Mucosa of descending colon (tissue), 3 donors: ENCODE measurements around the gene KIF15. TPM values are rescaled to one million over a fixed set of nuclear protein-coding genes. Genes with fewer than 3 reads are reported as not detected.

Experiments
- ATAC-seq: fragments of 200-7000 bp; cut with Tn5 transposase; one replicate; pipeline ENCODE4 v1.9.1; 2020; ENCODE audit warnings: mild to moderate bottlenecking, moderate library complexity
- DNase-seq, 3 donors: peaks; one replicate each; pipeline ENCODE4 v3.0.0-alpha.2; 2020
- H3K36me3 ChIP-seq: fragments of 200-600 bp; one replicate; pipeline ENCODE4 v1.8.0; 2021; ENCODE audit warnings: low read depth, mild to moderate bottlenecking
- H3K4me1 ChIP-seq: fragments of 200-600 bp; one replicate; pipeline ENCODE4 v1.8.0; 2021; ENCODE audit warnings: low read depth, mild to moderate bottlenecking
- H3K4me3 ChIP-seq: fragments of 200-600 bp; one replicate; pipeline ENCODE4 v1.8.0; 2021; ENCODE audit warnings: mild to moderate bottlenecking
- H3K9me3 ChIP-seq: fragments of 200-600 bp; one replicate; pipeline ENCODE4 v1.8.0; 2021; ENCODE audit warnings: mild to moderate bottlenecking
- intact Hi-C, 2 donors: fragments of 100-400 bp; cut with DNase I in 1 of 2; cut with micrococcal nuclease in 1 of 2; formaldehyde crosslinking; loops; one replicate each; pipeline versions ENCODE4 v1.11.0 to v1.11.1; 2022; cut with DNase I, micrococcal nuclease
- total RNA-seq, 3 donors: library from RNA; stranded (reverse); fragmentation: NEBNext Ultra II Directional in 2 of 3; extraction: Animal tissue kit (Norgen Biotek cat#: 25700) in 2 of 3; gene quantifications; one replicate each; pipeline versions ENCODE4 v1.2.1 to v1.2.4, GENCODE V29; 2021 to 2023
- TF ChIP-seq, protein P1 (sequence below): fragments of 200-600 bp; IDR thresholded peaks from one replicate; pipeline ENCODE4 v1.8.0; 2022; ENCODE audit warnings: antibody characterized with exemption, mild to moderate bottlenecking
- donor health status: DM: no; HTN: no; CAD: no; lungs with moderate emphysema.
- donor health status: DM: no; HTN: no; CAD: no.
- donor health status: DM: no; HTN: yes; CAD: no.

KIF15 gene
- total RNA-seq, 3 donors from 2014 or later: 1.6 to 7.6 (median 2.4) TPM

DNA sequence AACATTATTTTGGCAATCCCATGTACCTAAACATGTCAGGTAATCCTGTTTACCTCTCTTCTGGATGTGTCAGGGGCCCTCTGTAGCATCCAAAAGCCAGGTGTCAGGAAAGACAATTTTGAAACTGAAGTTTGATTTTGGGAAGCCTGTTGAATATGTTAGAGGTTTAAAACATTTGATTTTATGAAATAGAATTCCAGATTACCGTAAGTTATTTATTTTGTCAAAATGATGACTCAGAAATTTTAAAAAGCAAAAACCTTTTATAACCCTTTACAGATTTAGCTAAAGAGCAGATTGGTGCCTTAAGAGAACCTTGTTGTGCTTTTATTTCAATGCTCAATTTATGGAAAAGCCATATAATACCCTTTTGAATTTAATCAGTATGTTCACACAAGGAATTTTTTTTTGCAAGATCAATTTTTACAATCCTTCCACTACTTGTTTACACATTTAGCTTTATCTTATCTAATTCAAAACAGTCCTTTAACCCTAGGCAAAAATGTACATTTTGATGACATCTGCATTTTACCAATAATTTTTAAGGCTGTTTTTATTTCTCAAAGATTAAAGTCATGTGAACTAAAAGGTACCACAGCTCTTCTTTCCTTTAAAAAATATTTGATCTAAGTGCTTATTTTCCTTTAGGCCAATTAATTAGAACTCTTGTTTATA is 10.0 kb downstream of the KIF15 start:
- Histone ChIP-seq H3K4me1 (no peaks in the 10 kb centered on the region), H3K36me3 (no peaks in the 10 kb centered on the region), H3K9me3 (peaks cover 47% of the 10 kb centered on the region), H3K4me3 (no peak overlapping the region)
- intact Hi-C loops: no loop called here
- DNase-seq (no peak), ATAC-seq (no peak)
- TF ChIP-seq, protein P1, sequence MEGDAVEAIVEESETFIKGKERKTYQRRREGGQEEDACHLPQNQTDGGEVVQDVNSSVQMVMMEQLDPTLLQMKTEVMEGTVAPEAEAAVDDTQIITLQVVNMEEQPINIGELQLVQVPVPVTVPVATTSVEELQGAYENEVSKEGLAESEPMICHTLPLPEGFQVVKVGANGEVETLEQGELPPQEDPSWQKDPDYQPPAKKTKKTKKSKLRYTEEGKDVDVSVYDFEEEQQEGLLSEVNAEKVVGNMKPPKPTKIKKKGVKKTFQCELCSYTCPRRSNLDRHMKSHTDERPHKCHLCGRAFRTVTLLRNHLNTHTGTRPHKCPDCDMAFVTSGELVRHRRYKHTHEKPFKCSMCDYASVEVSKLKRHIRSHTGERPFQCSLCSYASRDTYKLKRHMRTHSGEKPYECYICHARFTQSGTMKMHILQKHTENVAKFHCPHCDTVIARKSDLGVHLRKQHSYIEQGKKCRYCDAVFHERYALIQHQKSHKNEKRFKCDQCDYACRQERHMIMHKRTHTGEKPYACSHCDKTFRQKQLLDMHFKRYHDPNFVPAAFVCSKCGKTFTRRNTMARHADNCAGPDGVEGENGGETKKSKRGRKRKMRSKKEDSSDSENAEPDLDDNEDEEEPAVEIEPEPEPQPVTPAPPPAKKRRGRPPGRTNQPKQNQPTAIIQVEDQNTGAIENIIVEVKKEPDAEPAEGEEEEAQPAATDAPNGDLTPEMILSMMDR: no peak

DNA sequence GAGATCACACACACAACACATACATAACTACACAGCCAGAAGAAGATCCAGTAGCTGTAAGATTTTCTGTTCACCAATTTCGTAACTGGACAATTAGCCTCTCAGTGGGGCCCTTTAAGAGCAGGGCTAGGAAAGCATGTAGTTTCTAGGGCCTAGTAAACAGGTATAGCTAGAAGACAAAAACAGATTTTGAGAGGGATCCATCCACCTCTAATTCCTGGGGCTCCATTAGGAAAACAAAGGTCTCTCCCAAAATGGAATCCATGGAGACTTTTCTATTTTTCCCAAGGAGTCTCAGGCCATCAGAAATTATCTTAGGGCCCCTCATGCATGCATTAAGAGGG is 10.5 kb downstream of the KIF15 start:
- ATAC-seq (no peak), DNase-seq (no peak)
- intact Hi-C loops: no loop called here
- TF ChIP-seq, protein P1: no peak
- H3K4me1 ChIP-seq: no peaks in the 10 kb centered on the region
- no peak overlapping the region for H3K4me3 ChIP-seq
- no peaks in the 10 kb centered on the region for H3K36me3 ChIP-seq
- peaks cover 45% of the 10 kb centered on the region for H3K9me3 ChIP-seq

GRCh38 chr3:44782891-44783290 is 21.3 kb downstream of the KIF15 start:
- intact Hi-C loops: no loop called here
- TF ChIP-seq, protein P1: no peak
- Histone ChIP-seq H3K4me1 (no peaks in the 10 kb centered on the region), H3K4me3 (no peak overlapping the region), H3K36me3 (no peaks in the 10 kb centered on the region), H3K9me3 (no peaks in the 10 kb centered on the region)
- ATAC-seq: no peak
- no peak for DNase-seq

GRCh38 chr3:44795197-44795596 is 33.6 kb downstream of the KIF15 start:
- TF ChIP-seq, protein P1: no peak
- intact Hi-C loops: no loop called here

DNA sequence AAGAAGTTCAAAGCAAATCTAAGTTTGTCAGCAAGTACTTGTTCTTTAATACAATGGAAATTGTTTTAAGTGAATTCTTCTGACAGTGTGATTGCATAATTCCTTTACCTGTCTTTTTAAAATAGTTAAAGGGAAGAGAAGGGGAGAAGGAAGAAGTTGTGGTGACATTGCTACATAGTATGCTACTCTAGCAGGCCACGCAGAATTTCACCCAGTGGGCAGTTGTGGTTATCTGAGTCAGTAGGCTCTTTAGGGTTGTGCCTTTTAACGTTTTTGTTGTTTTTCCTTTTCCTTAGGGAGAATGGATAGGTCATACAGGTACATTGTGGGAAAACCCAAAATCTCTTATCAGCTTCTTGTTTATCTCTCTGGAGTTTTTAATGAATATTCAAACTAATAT is 40.4 kb downstream of the KIF15 start:
- H3K36me3 ChIP-seq: no peaks in the 10 kb centered on the region
- DNase-seq: no peak
- H3K4me3 ChIP-seq: no peak overlapping the region
- TF ChIP-seq, protein P1: no peak
- H3K4me1 ChIP-seq: no peaks in the 10 kb centered on the region
- no peak for ATAC-seq
- H3K9me3 ChIP-seq: no peaks in the 10 kb centered on the region
- intact Hi-C loops: no loop called here

More at GRCh38 chr3:44795197-44795596, 33.6 kb downstream of the KIF15 start:
- H3K9me3 ChIP-seq: no peaks in the 10 kb centered on the region
- no peak overlapping the region for H3K4me3 ChIP-seq
- no peak for DNase-seq
- no peaks in the 10 kb centered on the region for H3K36me3 ChIP-seq
- ATAC-seq: no peak
- H3K4me1 ChIP-seq: no peaks in the 10 kb centered on the region

DNA sequence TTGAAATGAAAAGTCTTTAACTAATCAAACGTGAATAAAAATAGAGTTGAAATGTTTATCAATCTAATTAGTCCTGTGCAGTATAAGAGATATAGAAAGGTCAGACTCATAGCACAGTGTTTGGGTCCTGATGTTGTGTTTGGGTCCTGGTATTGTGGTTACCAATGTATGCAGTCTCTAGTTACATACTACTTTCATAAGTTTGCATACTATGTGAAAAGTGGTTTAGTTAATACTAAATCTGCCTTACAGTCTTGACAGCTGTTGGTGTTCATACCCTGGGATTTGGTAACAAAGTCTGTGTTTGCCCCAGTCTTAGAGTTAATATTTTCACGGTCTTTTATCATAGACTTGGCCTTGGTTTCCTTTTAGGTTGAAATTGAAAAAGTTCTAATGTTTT is 41.7 kb downstream of the KIF15 start:
- Histone ChIP-seq H3K36me3 (no peaks in the 10 kb centered on the region), H3K9me3 (no peaks in the 10 kb centered on the region), H3K4me3 (no peak overlapping the region), H3K4me1 (no peaks in the 10 kb centered on the region)
- DNase-seq: no peak
- intact Hi-C loops: no loop called here
- ATAC-seq: no peak
- TF ChIP-seq, protein P1: no peak
